GM10248 (cell line): ENCODE measurements around the gene RASSF8.

Source experiments
- CTCF ChIA-PET: fragments of 300-600 bp; sonication (Branson Sonifier 250); formaldehyde crosslinking; extraction: SDS; loops from one replicate; lab custom pipeline; 2021; ENCODE audit warnings: antibody characterized with exemption; lab: Yijun Ruan, JAX
- POLR2A ChIA-PET: fragments of 350-650 bp; sonication (Branson Sonifier 250); formaldehyde crosslinking; extraction: SDS; loops from one replicate; lab custom pipeline; 2020; ENCODE audit warnings: antibody characterized with exemption; lab: Yijun Ruan, JAX
- DNase-seq: peaks from one replicate; pipeline ENCODE4 v3.0.0; 2012; ENCODE audit errors: extremely low spot score
- TF ChIP-seq, protein P1 (sequence below): IDR thresholded peaks from 2 replicates; pipeline ENCODE4 v1.5.1; 2012; ENCODE audit warnings: mild to moderate bottlenecking, low read depth; ENCODE audit errors: extremely low read depth, missing control alignments, control extremely low read depth

The RASSF8 gene

GRCh38 chr12:26026713-26027112 lies 68.2 kb downstream of the RASSF8 start:
- no peak for DNase-seq
- TF ChIP-seq, protein P1, sequence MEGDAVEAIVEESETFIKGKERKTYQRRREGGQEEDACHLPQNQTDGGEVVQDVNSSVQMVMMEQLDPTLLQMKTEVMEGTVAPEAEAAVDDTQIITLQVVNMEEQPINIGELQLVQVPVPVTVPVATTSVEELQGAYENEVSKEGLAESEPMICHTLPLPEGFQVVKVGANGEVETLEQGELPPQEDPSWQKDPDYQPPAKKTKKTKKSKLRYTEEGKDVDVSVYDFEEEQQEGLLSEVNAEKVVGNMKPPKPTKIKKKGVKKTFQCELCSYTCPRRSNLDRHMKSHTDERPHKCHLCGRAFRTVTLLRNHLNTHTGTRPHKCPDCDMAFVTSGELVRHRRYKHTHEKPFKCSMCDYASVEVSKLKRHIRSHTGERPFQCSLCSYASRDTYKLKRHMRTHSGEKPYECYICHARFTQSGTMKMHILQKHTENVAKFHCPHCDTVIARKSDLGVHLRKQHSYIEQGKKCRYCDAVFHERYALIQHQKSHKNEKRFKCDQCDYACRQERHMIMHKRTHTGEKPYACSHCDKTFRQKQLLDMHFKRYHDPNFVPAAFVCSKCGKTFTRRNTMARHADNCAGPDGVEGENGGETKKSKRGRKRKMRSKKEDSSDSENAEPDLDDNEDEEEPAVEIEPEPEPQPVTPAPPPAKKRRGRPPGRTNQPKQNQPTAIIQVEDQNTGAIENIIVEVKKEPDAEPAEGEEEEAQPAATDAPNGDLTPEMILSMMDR: no peak
- ChIA-PET POLR2A (no interaction called here), CTCF (interaction anchor here (1.1 to 2.1 kb wide), 3 partner anchors 10 to 590 kb away, joined by 4 to 7 read pairs (median 5); no protein-coding TSS in a partner anchor)

DNA sequence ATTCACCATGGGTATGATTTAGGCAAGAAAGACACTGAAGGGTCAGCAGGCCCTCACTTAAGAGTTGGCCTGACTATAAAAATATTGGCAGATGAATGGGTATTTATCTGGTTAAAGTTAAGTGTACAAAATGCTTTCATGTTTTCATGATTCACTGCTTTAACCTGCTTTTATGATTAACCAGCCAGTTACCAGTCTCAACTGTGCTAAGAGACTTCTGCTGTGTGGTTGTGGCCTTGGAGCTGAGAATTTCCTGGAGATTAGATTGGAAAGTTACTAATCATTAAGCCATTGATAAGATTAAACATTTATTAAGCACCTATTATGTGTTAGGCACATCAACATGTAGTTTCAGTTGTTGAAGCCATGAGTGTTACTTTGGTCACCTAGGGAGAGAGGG lies 68.9 kb downstream of the RASSF8 start:
- DNase-seq: no peak
- CTCF ChIA-PET: interaction anchor here (1.1 to 2.1 kb wide), 3 partner anchors 10 to 591 kb away, joined by 4 to 7 read pairs (median 5); no protein-coding TSS in a partner anchor
- TF ChIP-seq, protein P1: no peak
- POLR2A ChIA-PET: no interaction called here

DNA sequence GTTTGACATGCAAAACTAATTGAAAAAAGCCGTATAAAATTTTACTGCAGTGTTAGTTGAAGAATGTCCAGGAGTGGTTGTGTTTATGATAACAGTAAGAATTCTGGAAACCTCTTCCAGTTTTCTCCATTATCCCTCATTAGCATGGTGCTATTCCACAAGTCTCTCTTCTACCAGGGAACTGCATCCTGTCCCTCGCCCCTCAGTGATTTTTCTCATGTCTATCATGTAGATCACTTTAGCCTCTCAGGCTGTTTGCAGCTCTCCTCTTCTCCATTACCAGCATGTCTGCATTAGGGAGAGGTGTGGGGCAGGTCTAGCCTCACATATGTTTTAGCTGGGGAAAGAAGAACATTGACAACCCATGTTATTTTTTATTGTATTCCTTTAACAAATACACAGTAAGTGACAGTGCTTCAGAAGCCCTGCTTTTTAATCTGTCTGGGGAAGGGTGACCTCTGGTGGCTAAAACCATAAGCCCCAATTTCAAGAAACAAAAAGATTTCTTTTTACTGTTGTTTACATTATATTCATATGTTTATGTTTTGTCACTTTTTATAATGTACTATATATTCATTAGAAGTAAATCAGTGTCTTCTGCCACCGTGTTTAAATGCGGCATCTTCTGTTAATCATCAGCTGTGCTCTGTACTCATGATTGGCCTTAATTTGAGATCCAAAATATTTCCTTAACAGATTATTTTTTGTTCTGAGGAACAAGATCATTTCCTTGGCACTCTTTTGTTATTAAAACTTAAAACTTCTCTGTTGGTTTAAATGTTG lies 70.7 kb downstream of the RASSF8 start:
- peak; percentile 46 for DNase-seq
- ChIA-PET CTCF (interaction anchor here (0.7 to 2.0 kb wide), 4 partner anchors 22 to 600 kb away, joined by 3 to 17 read pairs (median 4); no protein-coding TSS in a partner anchor), POLR2A (no interaction called here)
- TF ChIP-seq, protein P1: peak; percentile 59

- ChIA-PET CTCF (interaction anchor here (1.0 to 2.0 kb wide), 2 partner anchors 594 to 601 kb away, joined by 4 to 17 read pairs; no protein-coding TSS in a partner anchor), POLR2A (no interaction called here)
- TF ChIP-seq, protein P1: no peak
- no peak for DNase-seq
Observed at GRCh38 chr12:26029736-26030022, 71.2 kb downstream of the RASSF8 start.

- ChIA-PET POLR2A (no interaction called here), CTCF (interaction anchor here (0.9 kb wide), 1 partner anchor 591 kb away, joined by 3 read pairs; no protein-coding TSS in a partner anchor)
- TF ChIP-seq, protein P1: no peak
- DNase-seq: no peak
Observed at GRCh38 chr12:26030371-26030770, 71.9 kb downstream of the RASSF8 start.

DNA sequence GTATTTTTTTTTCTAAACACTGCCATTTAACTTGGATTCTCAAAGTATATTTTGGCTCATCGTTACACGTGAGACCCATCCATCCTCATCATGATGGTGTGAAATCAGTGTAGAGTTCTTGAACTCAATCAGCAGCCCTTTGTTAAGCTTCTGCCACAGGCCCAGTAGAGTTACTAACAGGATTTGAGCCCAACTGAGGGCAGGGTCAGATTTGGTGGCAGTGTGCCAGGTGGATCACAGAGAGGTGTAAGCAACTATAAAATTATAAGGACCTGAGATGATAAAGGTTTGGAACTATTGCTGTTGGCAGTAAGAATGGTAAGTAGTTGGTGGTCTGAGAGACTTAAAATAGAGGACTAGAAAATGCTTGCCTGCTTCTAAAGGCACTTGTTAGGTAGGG lies 72.8 kb downstream of the RASSF8 start:
- no peak for DNase-seq
- TF ChIP-seq, protein P1: no peak
- CTCF ChIA-PET: interaction anchor here (0.9 to 4.2 kb wide), 3 partner anchors 13 to 595 kb away, joined by 3 to 18 read pairs (median 5); no protein-coding TSS in a partner anchor
- POLR2A ChIA-PET: no interaction called here
